GM10847 (cell line): Measurements from ENCODE around the gene MARCHF3.

Experiments
- POLR2A ChIP-seq: IDR thresholded peaks from 2 replicates; pipeline ENCODE4 v1.6.1; 2011; ENCODE audit not compliant: insufficient read length; ENCODE audit errors: extremely low read depth

Gene MARCHF3

GRCh38 chr5:127027539-127027938, 2.8 kb downstream of the MARCHF3 start:
- no peak for TF ChIP-seq POLR2A

DNA sequence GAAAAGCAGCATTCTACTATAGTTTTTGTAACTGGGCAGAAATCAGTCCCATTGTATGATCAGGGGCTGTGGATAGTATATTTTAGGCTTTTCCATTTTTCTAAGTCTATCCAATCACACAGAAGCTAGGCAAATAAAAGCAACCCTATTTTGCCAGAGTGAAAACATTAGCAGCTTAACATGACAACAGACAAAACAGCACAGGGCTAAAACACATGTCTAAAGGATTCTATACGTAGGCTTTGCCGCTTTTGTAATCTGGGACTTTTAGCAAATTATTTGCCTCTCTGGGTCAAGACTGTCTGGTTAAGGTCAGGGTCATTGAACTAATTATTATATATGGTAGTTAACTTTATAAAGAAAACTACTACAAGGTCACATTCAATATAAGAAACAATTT, 4.2 kb downstream of the MARCHF3 start:
- TF ChIP-seq POLR2A, result no peak

DNA sequence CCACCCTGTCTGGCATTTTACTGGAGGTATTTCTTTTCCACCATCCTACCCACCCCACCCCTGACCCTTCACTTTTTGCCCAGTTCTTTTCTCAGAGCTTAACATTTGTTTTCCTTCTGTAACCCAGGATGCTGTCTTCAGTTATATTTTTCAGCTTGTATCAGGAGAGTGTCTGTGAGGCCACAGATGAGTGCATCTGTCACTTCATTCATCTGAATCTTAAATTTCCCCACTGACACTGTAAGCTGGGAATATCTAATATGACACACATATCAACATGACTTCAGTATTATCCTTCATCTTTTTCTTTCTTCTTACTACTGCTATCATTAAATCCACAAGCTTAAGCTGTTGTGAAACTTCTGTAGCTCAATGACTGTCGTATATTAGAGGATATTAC, 4.9 kb downstream of the MARCHF3 start:
- TF ChIP-seq POLR2A, result no peak

- TF ChIP-seq POLR2A, result no peak
Observed at GRCh38 chr5:127024821-127025220, 5.5 kb downstream of the MARCHF3 start.

GRCh38 chr5:127022846-127023245, 7.5 kb downstream of the MARCHF3 start:
- no peak for TF ChIP-seq POLR2A

- no peak for TF ChIP-seq POLR2A
Observed at GRCh38 chr5:127019928-127020327, 10.4 kb downstream of the MARCHF3 start.

- TF ChIP-seq POLR2A, result no peak
Observed at GRCh38 chr5:127015716-127016115, 14.6 kb downstream of the MARCHF3 start.

- TF ChIP-seq POLR2A, result no peak
Observed at GRCh38 chr5:127014573-127014972, 15.8 kb downstream of the MARCHF3 start.

- no peak for TF ChIP-seq POLR2A
Observed at GRCh38 chr5:127013407-127013806, 17.0 kb downstream of the MARCHF3 start.

DNA sequence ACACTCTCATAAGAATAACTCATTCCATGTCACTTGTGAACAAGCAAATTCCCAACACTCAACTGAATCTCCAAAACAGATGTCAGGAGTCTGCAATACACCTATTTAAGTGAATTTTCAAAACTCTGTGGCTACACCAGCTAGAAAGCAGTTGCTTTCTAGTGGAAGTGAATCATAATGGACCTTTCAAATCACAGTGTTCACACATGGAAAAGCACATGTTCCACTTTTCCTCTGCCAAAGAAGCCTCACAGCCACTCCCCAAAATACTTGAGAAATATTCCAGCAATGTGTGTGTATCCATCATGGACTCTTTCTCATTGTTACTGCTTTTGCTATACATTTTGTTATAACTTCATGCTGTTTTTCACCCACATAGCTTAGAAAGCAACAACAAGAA, 17.4 kb downstream of the MARCHF3 start:
- no peak for TF ChIP-seq POLR2A

DNA sequence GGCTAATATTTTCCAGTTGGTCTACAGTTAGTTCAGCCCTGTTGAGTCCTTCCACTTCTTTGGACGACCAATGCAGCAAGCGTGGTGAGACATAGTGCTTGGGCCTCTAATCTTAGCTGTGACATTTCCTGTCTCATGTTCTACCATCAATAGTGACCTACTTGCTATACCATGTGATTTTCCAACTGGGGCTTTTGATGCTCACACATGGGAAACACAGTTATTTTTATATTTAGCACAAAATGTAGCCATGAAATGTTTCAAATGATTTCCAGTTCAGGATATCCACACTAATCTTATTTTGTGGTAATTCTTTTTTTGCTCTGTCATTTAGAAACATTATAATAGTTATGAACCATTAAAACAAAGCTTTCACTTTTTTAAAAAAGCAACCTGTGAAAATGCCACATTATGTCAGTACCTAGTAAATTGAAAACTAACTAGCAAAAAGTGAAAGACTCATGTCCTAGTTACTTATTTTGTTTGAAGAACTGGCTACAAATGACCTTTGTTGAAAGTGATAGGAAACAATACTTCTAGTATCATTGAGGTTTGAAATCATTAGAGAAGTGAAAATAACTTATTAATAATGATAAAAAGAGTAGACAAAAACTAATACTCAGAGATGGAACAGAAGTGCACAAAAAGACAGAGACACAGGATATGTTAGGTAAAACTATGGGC, 18.3 kb downstream of the MARCHF3 start:
- no peak for TF ChIP-seq POLR2A

- no peak for TF ChIP-seq POLR2A
Observed at GRCh38 chr5:127011153-127011552, 19.2 kb downstream of the MARCHF3 start.

DNA sequence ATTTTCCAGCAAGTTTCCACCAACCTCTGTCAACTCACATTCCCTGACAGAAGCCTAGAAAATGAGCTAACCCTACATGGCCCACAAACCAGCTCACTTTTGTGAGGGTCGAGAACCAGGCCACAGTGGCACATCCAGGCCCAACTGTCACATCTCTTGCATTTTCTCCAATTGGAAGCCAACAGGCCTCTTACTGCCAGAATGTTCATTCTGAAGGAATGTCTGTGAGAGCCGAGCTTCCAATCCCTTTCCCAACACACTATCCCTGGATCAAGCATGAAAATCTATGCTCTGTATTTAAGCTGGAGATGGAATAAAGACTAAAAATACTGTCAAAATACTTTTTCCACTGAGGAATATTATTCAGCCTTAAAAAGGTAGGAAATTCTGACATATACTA, 20.0 kb downstream of the MARCHF3 start:
- TF ChIP-seq POLR2A, result no peak

DNA sequence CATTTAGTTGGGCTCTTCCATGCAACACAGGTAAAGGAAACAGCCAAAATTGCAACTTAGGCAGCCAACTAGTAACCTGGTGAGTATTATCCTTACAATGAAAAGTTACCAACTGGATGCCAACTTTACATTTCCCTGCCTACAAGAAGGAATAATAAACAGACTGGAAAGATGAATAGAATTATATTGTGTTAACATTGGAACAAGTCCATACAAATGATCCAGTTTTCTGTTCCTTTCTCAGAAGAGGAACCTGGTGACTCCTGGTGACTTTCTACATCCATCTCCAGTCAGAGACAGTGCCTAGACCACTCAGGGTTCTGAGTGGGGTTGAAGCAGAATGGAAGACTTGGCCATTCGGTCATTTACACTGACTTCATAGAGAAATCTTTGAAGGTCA, 20.6 kb downstream of the MARCHF3 start:
- TF ChIP-seq POLR2A, result no peak

GRCh38 chr5:127008300-127008975, 21.9 kb downstream of the MARCHF3 start:
- no peak for TF ChIP-seq POLR2A

DNA sequence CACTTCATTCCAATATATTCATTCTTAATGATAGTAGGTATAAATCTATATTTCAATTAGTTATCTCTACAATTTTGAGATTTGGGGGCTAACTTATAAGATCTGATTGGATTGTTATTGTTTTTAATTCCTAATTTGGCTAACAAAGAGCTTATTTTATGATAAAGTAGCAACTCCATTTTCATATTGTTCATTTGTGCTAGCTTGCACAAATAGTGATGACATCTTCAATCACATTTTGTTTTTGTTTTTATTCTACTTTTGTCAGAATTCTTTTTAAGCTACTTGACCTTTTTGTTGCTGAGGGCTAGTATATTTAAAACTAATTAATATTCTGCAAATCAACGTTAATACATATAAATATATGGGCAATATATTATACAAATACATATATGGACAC, 22.8 kb downstream of the MARCHF3 start:
- no peak for TF ChIP-seq POLR2A

- no peak for TF ChIP-seq POLR2A
Observed at GRCh38 chr5:127006744-127007143, 23.6 kb downstream of the MARCHF3 start.

DNA sequence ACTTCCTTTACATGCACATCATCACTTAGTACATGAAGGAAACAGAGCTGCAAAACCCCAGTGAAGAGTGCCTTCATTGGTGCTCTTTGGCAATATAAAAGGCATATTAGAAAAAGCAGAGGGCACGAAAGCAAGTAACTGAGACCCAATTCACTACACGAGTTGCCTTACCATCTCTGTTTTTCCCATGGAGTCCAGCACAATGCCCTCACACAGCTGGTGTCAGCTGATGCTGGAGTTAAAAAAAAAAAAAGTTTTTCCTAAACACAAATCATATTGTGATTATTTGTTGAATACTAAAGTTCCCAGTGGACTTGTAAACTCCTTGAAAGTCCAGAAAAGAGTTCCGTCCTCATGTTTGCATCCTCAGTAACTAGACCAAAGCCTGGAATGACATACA, 25.6 kb downstream of the MARCHF3 start:
- no peak for TF ChIP-seq POLR2A
